Stimulated activated CD4-positive, alpha-beta T cell treated with anti-CD3 and anti-CD28 coated beads, Interleukin-2, amount 100 ng/mL, for 24 hours (primary cell): ENCODE measurements around the gene B4GAT1.
"Not testable (repeated sequence)": the region's sequence is repeated elsewhere in the genome, so short reads cannot be mapped to it uniquely, and the experiment has no call there.

ENCODE experiments used
- DNase-seq, 2 donors: peaks; one replicate each; pipeline ENCODE4 v3.0.0-alpha.2; 2020

Gene B4GAT1

DNA sequence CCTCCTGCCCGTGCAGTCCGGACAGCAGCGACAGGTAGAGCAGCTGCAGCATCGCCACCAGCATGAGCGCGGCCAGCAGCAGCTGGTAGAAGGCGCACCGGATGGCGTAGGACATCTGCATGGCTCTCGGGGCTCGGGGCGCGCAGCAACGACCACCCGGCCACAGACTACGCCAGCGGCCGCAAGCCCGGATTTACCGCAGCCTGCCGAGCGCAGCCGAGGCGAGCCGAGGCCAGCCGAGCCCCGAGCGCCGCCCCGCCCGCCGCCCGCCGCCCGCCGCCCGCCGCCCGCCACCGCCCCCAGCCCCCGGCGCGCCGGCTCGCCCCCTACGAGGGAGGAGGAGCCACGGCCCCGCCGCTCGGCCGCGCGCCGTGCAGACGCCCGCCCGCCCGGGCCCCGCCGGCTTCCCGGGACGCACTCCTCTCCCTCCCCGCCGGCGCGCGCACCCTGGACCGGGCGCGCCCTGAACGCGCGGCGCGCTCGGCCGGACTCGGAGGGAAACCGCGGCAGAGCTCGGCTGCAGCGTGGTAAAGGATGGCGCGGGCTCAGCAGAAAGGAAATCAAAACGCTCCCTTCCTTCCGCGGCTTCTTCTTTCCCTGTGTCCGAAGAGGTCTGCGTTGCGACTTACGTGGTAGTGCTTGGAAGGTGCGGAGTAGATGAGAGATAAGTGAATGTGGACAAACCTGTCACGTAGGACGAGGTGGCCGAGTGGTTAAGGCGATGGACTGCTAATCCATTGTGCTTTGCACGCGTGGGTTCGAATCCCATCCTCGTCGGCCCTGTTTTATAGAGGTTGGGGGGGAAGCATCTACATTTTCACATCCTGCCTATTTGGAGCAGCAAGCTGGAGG, at the start of gene B4GAT1:
Gene B4GAT1 (minus strand): TSS at position 205 of the 852 bp plus-strand sequence. CDS start 84 bp downstream, at position 121.
- DNase-seq = peak; percentile 87 to 90

DNA sequence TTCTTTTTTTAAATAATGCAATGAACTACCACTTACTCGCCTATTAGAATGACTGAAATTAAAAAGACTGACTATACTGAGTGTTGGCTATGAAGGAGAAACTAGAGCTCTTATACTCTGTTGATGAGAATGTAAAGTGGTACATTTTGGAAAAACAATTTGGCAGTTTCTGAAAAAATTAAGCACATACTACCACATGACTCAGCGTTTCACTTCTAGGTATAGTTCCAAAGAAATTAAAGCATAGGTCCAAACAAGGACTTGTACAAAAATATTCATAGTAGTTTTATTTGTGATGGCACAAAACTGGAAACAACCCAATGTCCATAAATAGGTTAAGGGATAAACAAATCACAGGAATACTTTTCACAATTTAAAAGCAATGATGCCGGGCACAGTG, 46.5 kb upstream of the B4GAT1 start:
- no peak for DNase-seq

DNA sequence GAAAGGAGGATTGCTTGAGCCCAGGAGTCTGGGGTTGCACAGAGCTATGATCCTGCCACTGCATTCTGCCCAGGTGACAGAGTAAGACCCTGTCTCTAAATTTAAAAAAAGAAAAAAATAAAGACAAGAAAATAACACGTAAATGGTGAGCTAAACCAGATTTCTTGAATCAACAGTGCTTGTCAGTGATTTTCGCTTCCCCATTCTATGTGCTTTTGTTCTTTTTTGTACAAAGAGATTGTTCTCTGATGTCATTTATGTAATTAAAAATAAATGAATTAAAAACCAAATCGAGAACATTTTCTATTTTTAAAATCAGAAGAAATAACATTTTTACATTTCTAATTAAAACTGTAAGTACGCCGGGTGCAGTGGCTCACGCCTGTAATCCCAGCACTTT, 43.9 kb upstream of the B4GAT1 start:
- DNase-seq = no peak

DNA sequence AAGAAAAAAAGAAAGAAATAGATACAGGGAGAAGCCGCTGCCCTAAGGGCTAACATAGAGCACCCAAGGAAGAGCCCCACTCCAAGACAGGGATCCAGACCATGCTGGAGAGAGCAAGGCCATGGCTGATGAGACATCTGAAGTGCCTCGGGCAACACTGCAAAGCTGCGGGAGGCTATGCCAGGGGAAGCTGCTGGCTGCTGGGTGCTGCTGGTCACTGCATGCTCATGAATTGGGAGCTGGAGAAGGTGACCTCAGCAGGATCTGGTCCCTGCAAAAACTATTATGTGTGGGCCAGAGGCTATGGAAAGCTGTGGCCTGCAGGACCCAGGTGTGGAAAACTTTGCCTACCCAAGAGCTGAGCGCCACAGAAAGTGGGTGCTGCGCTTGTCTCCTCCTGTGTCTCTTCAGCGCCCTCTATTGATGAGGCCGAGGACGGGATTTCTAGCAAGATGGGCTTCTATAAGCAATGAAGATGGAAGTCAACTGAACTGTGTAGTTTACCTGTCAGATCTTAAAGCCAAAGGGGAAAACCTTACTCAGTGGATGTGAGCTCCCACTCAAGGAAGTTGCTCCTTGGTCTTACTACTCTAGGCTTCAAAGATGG, 41.5 kb upstream of the B4GAT1 start:
- peak; percentile 67 to 74 for DNase-seq

DNA sequence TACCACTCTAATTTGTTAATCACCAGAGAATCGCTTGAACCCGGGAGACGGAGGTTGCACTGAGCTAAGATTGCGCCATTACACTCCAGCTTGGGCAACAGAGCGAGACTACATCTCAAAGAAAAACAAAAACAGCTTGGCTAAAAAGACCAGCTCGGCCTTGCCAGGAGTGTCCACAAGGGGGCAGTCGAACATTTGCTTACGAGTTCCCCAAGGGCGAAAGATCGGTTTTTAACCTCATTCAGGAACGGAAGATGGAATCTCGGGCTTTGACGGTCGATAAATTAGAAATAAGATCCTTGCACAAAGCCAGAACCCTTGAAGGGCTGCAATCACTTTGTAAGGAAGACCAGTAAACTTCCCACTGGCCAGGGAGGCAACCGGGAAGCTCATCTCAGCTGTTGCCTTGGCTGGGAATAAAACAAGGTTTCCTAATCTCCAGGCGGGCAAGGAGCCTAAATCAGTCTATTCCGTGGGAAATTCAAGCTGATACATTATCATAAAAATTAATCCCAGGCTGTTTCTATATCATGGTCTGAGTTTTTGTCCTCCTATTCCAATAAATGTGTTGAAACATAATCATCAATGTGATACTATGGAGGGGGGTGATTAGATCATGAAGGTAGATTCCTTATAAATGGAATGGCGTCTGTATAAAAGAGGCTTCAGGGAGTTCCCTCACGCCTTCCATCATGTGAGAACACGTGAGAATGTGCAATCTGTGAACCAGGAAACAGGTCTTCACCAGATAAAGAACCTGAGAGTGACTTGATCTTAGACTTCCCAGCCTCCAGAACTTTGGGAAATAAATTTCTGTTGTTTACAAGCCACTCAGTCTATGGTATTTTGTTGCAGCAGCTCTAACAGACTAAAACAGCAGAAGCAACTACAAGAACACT, 39.0 kb upstream of the B4GAT1 start:
- peak; percentile 90 for DNase-seq

DNA sequence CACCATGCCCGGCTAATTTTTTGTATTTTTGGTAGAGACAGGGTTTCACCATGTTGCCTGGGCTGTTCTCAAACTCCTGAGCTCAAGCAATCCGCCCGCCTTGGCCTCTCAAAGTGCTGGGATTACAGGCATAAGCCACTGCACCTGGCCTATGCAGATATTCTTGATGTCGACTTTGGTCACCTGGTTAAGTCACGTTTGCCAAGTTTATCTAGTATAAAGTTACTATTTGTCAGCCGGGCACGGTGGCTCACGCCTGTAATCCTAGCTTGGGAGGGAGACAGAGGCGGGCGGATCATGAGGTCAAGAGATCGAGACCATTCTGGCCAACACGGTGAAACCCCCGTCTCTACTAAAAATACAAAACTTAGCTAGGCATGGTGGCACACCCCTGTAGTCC, 36.9 kb upstream of the B4GAT1 start:
- DNase-seq = not testable (repeated sequence)

DNA sequence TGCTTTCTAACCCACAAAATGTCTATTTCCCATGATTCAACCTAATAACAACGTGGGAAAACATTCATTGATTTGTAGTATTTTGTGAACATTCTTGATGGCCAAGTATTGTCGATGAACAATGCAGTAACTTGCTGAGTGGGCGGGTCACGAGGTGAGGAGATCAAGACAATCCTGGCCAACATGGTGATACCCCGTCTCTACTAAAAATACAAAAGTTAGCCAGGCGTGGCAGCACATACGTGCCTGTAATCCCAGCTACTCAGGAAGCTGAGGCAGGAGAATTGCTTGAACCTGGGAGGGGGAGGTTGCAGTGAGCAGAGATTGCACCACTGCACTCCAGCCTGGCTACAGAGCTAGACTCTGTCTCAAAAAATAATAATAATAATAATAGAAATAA, 32.8 kb upstream of the B4GAT1 start:
- DNase-seq = not testable (repeated sequence)

DNA sequence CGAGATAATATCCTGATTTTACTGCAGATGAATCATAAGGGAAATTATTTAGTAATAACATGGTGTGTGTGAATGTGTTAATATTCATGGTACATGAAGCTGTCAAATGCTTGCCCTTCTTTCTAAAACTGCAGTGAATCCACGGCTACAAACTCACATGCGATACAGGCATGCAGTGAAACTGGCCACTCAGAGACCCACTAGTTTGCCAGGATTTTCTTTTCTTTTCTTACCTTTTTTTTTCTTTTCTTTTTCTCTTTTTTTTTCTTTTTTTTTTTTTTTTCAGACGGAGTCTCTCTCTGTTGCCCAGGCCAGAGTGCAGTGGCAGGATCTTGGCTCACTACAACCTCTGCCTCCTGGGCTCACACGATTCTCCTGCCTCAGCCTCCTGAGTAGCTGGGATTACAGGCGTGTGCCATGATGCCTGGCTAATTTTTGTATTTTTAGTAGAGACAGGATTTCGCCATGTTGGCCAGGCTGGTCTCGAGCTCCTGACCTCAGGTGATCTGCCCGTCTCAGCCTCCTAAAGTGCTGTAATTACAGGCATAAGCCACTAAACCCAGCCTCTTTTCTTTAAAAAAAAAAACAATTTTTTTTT, 26.4 kb upstream of the B4GAT1 start:
- not testable (repeated sequence) for DNase-seq

DNA sequence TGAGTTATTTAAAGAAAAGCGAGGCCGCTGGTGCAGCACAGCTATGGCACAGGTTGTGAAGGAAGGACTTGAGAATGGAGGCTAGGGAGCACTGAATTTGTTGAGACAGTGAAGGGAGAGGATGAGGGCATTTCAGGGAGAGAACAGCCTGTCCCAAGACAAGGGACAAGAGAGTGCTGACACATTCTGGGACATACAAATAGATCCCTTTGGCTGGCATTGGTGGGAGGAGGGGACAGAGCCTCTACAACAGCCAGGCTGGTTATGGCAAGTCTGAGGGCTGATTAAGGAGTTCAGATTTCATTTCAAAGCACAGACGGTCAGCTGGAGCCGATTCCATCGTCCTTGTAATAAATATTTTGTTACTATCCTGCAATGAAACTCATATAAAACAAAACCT, 25.8 kb upstream of the B4GAT1 start:
- no peak for DNase-seq

DNA sequence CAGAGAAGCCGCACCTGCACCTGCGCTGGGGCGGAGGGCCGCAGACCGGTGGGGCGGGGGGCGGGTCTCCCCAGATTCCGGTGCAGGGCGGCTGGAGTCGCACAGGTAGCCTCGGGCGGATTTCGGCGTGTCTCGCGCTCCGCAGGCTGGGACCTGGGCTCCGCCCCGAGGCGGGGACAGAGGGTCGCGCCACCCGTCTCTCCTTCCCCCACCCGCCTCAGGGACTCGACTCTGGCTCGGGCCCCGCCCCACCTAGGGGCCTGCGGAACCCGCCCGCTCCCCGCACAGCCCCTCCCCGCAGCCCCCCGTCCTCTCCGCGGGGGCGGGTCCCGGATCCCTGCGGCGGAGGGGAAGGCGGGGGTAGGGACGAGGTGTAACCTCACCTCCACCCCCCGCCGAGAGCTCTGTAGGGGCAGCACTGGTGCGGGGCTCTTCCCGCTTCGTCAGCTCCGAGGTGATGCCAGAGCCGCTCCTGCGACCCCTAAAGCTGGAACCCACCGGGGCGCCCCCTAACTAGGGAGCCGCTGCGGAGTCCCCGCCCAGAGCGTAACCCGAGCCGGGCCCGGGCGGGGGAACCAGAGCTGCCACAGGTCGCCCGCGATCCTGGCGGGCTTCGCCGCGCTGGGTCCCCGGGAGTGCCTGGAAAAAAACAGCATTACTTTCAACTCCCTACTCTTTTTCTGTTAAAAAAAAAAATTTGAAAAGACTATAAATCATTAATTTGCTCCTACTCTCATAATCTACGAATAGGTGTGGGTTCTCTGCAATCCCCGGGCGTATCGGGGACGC, 24.4 kb upstream of the B4GAT1 start, which contains the start of gene SLC29A2:
Gene SLC29A2 (minus strand): TSS at position 134 of the 789 bp plus-strand sequence. CDS start 169 bp downstream, outside the sequence.
- peak; percentile 75 to 82 for DNase-seq

DNA sequence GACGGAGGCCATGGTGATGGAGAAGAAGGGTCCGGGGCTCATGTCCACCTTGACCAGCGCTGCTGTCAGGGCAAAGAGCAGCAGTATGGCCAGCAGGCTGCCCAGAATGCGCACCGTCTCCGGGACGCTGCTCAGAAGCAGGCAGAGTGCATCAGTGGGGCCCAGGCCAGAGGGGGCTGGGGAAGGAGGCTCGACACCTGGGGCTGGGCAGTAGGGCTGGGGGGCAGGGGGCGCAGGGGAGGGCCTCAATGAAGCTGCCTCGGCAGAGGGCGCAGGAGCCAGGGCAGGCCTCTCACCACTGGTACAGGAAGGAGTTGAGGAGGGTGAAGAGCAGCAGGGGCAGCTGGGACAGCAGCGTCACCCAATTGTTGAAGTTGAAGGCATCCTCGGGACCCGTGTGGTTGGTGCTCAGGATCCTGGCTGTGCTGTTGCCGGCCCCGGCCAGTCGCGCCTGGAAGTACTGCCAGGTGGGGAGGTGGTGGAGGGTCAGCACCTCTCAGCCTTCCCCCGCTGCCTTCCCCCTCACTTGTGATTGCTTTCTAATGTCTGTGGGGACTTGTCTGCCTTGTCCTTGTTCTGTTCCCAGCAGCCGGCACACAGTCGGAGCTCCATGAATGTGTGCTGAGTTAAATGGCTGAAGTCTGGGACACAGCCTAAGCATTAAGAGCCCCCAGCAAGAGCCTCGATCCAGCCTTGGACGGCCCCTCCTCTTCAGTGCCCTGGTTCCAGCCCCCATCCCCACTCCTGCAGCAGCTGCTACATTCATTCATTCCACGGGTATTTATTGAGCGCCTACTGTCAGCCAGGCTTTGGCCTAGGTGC, 21.9 kb upstream of the B4GAT1 start:
- no peak for DNase-seq

DNA sequence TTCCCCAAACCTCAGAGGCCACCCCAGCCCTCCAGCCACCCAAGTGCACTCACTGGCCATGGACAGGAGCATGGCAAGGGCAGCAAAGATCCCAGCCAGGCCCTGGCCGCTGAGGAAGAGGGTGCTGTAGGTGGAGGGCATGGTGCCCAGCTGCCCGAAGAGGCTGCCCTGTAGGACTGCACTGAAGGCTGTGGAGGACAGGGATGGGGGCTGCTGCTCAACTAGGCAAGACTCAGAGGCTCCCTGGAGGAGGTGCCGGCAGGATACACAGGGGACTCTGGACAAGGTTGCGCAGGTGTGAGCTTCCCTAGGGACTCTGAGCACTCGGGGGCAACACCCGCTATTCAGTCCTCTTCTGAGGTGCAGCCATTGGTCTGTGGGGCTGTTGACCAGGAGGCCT, 21.1 kb upstream of the B4GAT1 start:
- DNase-seq = no peak

DNA sequence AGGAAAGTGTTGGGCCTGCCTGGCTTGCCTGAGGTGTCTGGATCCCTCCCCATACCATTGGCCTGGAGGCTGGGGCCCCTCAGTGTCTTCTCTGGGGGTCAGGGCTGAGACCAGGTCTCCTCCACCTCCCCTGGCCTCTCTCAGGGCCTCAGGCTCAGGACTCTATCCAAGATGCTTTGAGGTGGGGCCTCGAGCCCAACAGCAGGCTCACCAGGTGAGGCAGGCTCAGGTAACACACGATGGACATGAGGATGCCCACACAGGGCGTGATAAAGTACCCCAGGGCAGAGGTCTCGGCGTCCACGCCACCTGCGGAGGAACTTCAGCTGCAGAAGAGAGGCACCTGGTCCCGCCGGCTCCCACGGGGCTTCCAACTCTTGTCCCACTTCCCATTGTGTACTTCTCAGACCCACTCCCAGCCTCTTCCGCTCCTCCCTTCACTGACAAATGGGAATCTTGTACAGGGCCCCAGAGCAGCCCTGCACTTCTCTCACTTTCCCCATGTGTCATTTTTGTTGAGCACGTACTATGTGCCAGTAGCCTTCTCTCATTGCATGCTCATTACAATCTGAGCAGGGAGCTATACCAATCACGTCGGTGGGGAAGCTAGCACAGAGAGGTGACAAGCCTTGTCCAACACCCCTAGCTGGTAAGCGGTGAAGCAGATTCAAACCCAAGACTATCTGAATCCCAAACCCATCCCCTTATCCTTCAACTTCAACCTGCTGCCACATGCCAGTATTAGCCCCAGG, 20.3 kb upstream of the B4GAT1 start:
- no peak for DNase-seq

DNA sequence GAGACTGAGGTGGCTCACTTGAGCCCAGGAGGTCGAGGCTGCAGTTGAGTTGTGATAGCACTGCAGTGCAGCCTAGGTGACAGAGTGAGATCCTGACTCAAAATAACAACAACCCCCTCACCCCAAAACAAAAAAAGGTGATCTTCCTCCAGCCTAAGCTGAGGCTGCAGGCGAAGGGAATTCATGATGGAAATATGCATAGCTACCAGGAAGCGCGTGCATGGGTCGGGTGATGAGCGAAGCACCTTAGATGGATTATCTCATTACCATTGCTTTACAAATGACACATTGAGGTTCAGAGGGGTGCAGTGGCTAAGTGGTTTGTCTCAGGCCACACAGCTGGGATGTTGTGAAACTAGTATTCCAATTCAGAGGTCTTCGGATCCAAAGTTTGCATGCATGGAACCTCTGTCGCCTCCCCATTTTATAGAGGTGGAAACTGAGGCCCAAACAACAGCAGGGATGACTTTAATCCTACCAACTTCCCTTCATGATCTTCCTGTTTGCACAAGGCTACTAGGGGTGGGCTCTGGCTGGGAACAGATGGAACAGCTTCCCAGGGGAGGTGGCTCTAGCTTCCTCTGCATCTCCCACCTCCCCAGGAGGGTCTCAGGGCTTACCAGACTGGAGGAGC, 19.5 kb upstream of the B4GAT1 start:
- DNase-seq = no peak

DNA sequence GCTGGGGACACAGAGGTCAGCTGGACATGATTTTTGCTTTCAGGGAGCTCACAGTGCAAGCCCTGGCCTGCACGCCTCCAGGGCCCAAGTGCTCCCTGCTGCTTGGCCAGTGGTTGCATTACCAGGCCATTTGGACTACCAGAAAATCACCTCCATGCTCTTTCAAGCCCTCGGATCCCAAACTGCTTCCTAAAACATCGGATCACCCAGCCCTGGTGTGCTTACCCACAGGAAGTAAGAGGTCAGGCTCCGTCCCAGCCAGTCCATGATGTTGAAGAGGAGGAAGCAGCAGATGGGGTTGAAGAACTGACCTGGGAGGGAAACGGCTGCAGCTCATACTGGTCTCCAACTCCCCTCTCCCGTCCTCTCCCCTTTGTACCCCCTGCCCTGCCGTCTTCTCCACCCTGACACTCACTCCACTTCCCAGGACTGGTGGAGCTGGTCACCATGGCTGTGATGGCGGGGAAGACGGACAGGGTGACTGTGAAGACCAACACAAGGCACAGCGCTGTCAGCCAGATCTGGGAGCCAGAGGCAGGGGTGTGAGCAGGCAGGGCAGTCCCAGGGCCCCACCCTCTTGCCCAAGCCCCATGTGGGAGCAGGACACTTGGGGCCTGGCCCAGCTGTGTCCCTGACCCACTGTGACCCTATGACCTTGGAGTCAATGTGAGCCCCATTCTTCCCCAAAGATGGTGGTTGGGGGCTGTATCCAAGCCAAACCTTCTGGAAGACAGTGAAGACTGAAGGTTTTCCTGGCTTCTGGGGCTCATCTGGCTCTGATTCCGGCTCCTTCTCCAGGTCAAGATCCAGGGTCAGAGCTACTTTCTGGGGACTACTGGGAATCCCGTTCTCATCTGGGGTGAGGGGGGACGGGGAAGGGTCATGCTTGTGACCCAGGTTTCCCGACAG, 18.5 kb upstream of the B4GAT1 start:
- no peak for DNase-seq

DNA sequence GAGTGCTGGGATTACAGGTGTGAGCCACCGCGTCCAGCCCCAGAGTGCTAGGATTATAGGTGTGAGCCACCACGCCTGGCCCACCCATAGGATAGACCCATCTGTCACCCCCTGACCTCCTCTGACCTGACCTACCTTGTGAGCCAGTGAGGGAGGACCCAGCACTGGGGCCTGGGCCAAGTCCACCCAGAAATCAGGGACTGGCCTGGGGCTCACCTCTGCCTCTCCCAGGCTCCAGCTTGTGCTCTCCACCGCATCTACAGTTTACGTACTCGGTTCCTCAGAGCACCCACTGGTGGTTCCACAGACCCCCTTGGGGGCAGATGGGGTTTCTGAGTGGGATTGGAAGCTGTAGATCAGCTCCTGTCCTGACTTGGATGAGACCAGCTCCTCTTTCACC, 17.7 kb upstream of the B4GAT1 start:
- DNase-seq = no peak

DNA sequence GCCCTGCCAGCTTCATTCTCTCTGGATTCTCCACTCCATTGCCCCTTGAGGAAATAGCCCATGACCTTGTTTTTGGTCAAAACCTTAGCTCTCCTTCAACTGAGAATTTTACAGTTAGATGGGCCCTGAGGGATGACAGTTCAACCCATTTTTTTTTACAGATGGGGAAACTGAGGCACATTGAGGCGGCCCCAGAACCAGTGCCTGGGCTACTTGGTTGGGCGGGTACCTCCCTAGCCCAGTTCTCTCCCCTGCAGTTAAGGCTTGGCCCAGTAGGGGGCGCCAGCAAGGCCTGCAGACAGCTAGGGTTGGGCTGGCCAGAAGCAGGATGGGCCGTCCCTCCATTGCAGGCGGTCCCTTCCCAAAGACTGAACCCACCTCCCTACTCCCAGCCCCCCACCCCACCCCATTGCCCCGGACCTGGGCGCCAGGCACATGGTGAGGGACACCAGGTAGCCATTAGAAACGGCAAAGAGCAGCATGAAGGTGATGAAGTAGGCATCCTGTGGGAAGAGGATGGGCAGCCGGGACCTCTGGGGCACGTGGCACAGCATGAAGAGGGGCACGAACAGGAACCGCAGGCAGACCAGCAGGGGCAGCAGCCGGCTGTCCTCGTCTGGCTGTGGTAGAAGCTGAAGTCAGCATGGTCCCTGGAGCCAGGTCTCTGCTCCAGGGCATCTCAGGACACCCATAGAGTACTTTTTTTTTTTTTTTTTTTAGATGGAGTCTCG, 16.5 kb upstream of the B4GAT1 start:
- peak; percentile 82 to 89 for DNase-seq

DNA sequence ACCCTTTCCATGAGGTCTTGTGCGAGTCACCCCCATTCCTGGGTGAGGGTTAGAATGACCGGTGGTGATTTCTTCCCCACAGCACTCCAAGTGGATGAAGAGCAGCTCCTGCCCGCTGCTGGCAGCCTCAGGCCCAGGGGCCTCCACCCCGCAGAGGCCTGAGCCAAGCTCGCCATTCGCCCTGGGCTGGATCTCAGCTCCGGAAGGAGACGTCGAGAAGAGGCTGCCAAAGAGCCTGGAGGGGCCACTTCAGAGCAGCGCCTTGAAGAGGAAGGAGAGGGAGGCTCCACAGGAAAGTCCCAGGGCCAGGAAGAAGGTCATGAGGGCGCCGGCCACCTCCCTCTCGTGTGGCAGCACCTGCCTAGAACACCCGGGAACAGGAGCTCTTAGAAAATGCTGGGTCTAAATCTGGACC, 15.8 kb upstream of the B4GAT1 start:
- no peak for DNase-seq
